Skin epidermis (tissue), 12 donors: ENCODE measurements around the gene RFNG.

Experiments
- H3K27ac ChIP-seq, 21 experiments: fragments of 200-600 bp; sonication (generic) in 11 of 21; one replicate each; pipeline ENCODE4 v1.5.0; 2020; ENCODE audit warnings: mild to moderate bottlenecking in 3 of 21, inconsistent platforms in 2 of 21, moderate library complexity in 2 of 21
- H3K4me3 ChIP-seq, 7 experiments: fragments of 200-600 bp; sonication (generic) in 2 of 7; one replicate each; pipeline ENCODE4 v1.5.0; 2020; ENCODE audit warnings: inconsistent platforms in 2 of 7, mild to moderate bottlenecking in 2 of 7, moderate library complexity in 1 of 7

The RFNG gene

DNA sequence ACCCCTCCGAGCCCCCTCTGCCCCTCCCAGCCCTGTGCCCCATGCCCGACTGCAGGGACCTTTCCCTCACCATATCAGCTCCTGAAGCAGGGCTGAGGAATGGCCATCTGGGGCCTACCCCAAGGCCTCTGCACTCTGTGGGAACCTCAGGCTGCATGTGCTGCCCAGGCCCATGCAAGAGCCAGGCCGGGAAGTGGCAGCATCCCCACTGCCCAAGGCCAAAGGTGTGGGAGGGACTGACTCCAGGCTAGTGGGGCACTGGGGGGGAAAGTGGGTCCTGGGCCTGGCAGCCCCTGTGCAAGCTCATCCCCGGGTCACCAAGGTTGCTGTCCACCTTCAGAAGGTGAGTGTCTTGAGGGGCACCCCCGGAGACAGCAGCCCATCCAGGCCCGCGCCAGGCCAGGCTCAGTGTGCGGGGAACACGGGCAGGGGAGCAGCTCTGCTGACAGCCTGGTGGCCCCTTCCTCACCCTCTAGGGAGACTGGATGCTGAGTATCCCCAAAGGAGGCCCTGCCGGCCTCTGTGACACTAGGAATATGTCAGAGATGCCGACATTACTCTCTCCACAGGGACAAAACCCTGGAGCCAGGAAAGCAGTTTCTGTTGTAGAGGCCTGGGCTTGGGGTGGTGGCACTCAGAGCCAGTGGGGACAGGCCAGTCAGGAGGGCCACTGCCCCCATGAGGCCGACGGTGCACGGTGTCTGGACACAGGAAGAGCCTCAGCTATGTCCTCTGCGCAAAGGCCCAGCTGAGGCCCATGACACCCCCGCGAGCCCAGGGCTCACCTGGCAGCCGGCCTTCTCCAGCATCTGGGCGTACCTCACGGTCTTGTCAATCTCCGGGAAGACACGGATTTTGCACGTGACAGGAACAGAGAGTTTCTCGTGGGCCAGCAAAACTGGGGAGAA is 10.7 kb upstream of the RFNG start:
- Histone ChIP-seq H3K4me3 (no peak overlapping the region), H3K27ac (no peak overlapping the region)

GRCh38 chr17:82061047-82061925 is 9.7 kb upstream of the RFNG start:
- Histone ChIP-seq H3K27ac (no peak overlapping the region), H3K4me3 (no peak overlapping the region)

DNA sequence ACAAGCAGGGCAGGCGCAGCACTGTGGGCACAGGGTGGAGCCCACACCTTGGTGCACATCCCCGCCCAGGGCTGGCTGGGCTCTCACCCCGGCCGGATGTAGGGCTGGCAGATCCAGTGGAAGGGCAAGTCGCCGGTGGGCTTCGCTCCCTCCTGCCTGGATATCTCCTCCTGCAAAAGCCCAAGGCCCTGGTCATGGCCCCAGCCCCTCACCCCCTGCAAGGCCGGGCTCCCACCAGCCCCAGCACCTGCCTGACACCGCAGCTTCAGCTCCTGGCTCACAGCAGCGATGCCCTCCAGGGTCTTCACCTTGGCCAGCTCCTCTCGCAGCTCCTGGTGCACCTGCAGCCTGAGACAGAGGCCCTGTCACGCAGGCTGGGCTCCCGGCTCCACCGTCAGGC is 9.0 kb upstream of the RFNG start:
- Histone ChIP-seq H3K27ac (no peak overlapping the region), H3K4me3 (no peak overlapping the region)

DNA sequence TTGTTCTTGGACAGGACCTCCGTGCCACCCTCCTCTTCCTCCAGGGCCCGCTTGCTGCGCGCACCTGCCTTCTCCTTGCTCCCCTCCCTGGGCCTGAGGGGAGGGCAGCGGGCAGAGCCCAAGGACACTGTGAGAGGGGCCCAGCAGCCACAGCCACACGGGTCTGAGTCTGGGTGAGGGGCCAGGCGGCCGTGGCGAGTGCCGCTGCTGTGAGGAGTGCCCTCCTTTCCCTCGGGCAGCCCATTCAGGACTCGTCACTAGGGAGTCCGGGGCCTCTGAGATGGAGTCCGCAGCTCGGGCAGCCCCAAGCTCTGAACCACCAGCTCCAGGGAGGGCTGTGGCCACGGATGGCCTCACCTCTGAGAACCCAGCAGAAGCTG is 8.4 kb upstream of the RFNG start:
- H3K27ac ChIP-seq, result no peak overlapping the region

DNA sequence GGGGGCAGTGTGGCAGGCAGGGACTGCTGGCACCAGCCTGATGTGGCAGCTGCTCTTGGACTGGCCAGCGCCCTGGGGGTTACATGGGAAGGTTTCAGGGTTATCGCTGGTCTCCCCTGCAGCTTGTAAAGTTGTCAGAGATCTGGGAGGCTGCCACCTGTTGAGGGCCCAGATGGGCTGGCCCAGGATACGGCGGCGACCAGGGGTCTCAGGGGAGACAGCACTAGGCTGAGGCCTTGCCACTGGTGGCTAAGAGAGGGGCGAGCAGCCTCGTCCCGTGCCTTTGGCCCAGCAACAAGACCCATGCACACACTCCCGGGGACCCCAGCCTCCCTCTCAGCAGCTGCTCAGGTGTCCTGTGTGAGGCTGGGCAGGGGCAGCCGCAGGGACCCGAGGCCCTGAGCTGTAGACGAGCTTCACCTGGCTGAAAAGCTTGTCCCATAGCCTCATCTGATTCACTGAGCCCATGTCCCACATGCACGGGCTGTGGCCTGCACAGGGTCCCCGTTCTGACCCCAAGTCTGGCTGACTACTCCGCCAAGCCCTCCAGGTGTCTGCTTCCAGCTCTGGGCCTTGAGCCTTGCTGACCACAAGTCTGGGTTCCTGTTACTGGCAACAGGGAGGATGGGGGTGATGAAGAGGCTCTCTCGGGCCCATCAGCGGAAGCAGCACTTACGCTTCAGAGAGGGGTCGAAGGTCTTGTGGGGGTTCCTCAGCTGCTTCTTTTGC is 7.8 kb upstream of the RFNG start:
- Histone ChIP-seq H3K27ac (no peak overlapping the region), H3K4me3 (no peak overlapping the region)

More for the DNA sequence above, 8.4 kb upstream of the RFNG start:
- no peak overlapping the region for H3K4me3 ChIP-seq

DNA sequence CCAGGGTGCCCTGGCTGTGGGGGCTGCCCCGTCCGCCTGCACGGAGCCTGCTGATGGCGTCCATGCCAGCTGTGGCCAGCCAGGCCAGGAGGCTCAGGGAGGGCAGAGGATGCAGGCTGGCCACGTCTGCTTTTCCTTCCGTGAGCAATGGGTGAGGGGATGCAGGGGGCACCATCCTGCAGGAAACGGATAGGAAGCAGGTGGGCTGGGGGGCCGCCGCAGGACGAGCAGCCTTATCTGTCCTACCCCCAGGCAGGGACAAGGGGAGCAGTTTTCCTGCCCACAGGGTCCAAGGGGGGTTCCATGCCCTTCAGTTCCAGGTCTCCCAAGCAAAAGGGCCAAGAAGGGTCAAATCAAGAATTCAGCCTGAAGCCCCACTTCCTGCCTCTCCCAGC is 7.2 kb upstream of the RFNG start:
- H3K4me3 ChIP-seq, result no peak overlapping the region
- H3K27ac ChIP-seq, result no peak overlapping the region

- H3K4me3 ChIP-seq, result no peak overlapping the region
- H3K27ac ChIP-seq, result no peak overlapping the region
Measured at GRCh38 chr17:82058230-82058854, 6.7 kb upstream of the RFNG start.

DNA sequence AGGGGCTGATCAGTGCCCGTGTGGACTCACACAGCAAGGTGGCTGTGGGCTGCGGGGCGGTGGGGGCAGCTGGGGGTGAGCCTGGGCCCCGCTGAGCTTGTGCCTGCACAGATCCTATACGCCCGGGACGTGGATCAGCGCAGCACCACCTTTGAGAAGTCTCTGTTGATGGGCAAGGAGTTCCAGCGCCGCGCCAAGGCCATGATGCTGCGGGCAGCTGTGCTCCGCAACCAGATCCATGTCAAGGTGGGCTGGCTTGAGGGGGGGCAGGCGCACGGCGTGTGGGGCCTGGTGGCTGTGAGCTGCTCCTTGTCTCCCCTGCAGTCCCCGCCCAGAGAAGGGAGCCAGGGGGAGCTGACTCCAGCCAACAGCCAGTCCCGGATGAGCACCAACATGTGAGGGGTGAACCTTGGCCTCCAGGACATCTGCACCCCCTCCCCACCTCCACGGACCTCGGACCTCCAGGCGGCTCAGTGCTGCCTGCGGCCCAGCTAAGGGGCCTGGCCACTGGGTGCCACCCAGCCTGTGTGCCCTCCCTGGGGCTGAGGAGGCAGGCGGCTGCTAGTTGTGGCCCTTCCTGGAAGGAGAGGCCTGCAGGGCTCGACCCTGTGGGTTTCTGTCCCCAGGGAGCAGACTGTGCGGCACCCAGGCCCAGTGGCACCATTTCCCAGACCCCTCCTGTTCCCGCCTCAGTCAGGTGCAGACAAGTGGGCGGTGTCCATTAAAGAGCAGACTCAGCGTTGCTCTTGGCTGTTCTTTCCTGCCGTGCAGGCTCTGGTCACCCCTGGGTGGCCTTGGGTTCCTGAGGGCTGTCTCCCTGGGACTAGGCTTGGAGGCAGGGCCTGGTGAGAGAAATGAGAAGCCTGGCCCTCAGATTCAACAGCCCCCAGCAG is 5.4 kb upstream of the RFNG start:
- H3K27ac ChIP-seq, result no peak overlapping the region
- no peak overlapping the region for H3K4me3 ChIP-seq

- H3K27ac ChIP-seq, result no peak overlapping the region
- H3K4me3 ChIP-seq, result no peak overlapping the region
Measured at GRCh38 chr17:82055965-82056728, 4.5 kb upstream of the RFNG start.

DNA sequence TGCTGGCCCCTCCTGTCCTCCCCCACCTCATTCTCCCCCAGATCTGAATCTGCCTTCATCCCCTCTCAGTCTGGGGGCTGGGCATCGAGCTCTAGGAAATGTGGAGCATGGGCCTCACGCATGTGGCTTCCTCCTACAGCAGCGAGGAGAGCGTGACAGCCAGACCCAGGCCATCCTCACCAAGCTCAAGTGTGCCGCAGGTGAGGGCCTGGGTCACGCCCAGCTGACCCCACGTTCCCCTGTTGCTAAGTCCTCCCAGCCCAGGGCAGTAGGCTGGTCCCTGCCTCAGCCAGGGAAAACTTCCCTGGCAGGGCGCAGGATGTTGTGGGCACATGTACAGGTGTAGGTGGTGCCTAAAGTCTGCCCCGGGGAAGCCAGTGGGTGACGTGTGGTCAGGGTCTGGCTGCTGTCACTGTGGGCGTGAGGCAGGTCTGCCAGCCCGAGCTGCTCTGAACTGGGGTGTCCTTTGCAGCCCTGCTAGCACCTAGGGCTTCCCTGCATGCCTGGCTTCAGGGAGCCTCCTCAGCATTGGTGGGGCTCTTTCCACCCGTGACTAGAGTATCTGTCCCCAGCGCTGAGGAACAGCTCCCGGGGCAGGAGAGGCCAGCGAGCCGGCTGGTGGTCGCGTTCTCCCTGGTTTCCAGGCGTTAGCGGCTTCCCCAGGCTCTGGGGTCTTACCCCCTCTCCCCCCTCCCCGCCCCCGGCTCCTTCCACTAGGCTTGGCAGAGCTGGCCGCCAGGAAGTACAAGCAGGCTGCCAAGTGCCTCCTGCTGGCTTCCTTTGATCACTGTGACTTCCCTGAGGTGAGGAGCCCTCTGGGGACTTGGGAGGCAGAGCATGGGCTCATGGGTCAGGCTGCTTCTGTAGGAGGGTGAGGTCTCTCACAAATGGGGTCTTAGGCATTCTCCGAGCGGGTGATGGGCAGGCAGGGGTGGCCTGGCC is 3.7 kb upstream of the RFNG start:
- Histone ChIP-seq H3K4me3 (no peak overlapping the region), H3K27ac (no peak overlapping the region)

DNA sequence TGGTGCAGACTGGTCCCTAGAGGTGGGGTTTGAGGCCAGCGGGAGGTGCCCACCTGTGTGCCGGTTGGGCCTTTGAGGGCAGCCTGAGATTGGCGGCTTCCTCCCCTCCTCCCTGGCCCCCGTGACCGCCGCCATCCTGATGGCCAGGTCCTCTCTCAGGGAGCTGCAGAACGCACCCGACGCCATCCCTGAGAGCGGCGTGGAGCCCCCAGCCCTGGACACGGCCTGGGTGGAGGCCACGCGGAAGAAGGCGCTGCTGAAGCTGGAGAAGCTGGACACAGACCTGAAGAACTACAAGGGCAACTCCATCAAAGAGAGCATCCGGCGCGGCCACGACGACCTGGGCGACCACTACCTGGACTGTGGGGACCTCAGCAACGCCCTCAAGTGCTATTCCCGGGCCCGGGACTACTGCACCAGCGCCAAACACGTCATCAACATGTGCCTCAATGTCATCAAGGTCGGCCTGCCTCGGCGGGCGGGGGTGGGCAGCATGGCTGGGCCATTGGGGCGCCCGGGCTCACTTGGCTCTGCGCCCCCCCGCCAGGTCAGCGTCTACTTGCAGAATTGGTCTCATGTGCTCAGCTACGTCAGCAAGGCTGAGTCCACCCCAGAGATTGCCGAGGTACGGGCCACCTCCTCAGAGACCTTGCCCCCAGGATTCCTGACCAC is 2.9 kb upstream of the RFNG start:
- no peak overlapping the region for H3K27ac ChIP-seq
- no peak overlapping the region for H3K4me3 ChIP-seq

GRCh38 chr17:82053556-82054263 is 2.1 kb upstream of the RFNG start:
- H3K27ac ChIP-seq, result no peak overlapping the region
- no peak overlapping the region for H3K4me3 ChIP-seq

GRCh38 chr17:82053130-82053529 is 1.5 kb upstream of the RFNG start:
- peak overlapping the region in 4 of 7 experiments; percentile 67 to 88 (median 76) for H3K4me3 ChIP-seq

DNA sequence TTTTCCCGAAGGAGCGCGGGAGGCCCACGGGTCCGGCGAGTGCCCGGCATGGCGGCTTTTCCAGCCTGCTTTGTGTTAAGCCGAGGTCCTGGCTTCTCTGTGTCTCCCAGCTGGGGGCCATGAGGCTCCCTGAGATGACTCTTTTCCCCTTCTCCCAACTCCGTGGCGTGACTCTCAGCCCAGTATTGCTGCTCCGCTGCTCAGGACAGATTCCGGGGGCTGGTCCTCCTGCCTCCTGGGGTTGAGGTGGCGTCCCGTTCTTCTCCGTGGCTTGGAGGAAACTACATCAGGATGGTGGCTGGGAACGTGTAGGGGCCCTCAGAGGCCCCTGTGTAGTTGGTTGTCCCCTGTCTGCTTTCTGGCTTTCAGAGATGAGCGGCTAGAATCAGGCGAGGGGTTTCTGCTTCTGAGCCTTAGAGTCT is 1.0 kb upstream of the RFNG start:
- peak overlapping the region in 17 of 21 experiments; percentile 9 to 89 (median 81) for H3K27ac ChIP-seq

More at GRCh38 chr17:82053130-82053529, 1.5 kb upstream of the RFNG start:
- H3K27ac ChIP-seq, result peak overlapping the region in 3 of 21 experiments; percentile 82 to 89 (median 88)

More for the DNA sequence above, 1.0 kb upstream of the RFNG start:
- H3K4me3 ChIP-seq, result peak overlapping the region; percentile 65 to 88 (median 78)
